Measurements from ENCODE around the gene TSPAN9.

TSPAN9 gene

DNA sequence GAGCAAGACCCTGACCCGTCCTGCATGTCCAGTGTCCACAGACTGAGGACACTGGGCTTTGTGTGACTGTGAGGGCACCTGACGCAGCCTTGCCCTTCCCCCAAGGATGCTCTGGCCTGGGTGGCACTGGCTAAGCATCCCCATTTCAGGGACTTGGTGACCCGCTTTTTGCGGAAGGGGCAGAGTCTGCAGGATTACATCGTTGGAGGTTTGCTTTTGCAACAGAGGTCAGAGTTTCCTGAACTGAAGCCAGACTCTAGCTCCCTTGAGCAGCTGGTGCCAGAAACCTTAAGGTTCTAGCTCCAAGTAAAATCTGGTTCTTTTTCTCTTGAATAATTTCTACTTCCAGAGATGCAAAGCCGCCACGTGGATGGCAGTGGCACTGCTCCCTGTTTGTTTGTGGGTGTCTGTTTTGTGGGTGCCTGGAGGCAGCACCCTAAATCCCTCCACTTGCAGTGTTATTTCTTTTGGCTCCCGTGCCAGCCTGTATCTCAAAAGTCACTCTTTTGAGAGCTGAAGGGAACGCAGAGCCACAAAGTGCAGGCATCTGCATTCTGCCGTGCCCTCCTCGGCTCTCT lies 184.7 kb downstream of the TSPAN9 start:
- no peak for DNase-seq

DNA sequence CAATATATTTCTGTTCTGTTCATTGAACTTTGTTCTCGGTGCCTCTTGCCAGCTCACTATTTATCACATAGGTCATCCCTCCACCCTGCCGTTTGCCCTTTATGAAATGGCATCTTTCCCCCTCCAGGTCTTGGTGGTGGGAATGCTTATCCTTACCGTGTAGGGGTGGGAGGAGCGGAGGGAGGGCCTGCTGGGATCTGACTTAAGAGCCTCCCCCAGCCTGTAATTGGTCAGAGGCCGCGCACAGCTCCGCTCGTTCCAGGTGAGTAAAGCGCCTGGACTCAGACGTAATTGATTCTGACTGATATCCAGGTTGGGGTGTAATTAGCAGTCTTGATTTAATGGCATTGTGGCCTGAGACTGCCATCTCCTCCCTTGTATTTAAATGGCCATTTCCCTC lies 185.3 kb downstream of the TSPAN9 start:
- no peak for DNase-seq

DNA sequence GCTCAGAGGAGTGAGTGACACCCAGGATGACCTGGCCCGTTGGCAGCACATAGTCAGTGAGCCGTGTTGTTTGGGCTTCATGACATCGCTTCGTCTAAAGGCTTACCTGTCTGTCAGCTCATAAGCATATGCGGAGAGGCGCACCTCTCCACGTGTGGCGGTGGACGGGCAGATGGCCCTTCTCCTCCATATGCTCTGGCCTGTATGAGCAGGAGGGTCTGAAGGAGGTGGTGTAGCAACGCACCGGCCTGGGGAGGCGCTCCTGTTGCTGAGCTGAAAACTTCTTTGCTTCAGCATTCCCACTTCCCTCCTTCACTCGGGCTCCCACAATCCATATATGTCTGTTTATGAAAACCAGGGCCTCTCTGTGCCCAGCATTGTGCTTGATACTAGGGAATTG lies 186.1 kb downstream of the TSPAN9 start:
- no peak for DNase-seq

DNA sequence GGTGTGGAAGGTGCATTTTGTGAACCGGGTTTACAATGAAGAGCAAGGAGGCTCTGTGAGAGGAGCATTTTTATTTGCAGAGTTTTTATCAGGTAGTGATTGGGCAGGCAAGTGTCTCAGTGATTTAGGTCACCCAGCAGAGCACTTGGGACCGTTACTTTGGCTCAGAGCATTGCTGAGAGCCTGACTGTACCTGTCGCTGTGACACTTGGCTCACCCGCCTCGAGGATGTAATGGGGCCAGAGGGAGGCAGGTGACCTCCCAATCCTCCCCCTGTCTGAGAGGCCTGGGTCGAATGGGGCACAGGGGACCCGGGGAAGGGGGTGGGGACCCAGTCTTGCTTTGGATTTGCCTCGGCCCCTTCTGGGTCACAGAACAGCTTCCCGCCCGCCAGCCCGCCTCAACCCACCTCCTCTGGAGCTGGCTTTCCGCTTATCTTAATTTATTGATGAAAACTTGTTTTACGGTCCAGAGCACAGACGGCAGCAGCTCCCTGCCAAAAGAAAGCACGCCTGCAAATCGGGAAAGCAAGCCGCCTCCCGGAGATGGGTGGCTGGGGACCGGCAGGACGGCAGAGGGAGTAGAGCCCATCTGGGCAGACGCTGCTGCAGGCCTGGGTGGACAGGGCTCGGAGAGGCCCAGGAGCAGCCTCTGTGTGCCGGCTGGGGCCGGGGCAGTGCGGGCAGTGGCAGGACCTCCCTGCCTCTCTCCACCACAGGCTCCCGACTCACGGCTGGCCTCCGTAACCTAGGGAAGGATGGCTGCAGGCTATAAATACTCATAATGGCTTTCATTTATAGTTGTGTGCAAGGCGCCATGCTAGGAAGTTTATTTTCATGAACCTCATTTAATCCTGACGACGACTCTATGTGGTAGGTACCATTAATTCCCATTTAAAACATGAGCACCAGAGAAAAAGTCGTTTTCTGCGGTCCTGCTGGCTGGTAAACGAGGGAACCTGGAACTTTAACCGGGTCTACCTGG lies 187.1 kb downstream of the TSPAN9 start:
- no peak for DNase-seq

DNA sequence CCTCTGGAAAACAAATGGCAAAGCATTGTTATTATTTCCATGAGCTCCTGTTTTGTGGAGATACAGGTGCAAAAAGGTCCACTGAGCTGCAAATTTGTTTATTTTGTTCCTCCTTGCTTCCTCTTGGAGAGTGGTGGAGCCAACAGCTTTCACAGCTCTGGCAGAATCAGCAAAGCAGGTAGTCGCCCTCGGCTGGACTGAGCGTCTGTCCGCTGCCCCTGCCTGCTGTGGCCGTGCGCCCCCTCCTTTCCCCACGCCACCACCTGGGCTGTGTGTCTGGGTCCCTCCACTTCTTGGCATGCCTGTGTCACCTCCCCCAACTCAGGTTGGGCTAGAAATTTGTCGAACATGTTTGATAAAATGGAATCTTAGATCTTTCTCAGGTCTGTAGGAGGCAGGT lies 188.2 kb downstream of the TSPAN9 start:
- DNase-seq, result no peak

DNA sequence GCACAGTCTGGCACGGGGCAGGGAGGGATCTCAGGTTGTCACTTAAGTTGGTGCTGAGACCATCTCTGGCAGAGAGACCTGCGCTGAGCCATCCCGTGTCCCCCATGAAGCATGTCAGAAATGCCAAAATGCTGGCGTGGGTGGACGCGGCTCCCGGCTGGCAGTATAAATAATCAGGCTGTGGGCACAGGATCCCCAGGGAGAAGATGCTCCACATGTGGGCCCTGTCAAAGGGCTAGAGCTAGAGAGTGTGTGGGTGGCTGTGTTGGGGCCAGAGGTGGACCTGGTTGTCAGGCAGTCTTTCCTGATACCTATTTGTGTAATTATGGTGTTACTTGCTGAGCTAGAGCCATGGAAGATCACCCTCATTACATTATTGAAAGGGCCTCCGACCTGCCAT lies 189.5 kb downstream of the TSPAN9 start:
- DNase-seq, result no peak

DNA sequence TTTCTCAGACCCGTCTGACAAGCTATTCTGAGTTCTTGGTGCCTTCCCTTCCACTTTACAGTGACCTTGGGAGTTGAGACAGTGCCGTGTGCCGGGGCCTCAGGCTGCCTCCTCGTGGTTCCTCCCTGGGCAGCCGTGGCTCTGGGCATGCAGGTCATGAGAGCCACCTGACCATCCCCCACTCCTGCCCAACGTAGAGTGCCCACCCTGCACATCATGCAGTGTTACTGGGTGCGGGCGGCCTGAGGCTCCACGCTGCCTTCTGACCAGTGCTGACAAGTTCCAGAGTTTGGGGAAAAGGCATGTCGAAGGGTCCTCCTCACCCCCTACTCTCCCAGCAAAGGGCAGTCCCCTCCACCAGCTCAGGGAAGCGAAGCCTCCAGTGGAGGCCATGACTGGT lies 190.5 kb downstream of the TSPAN9 start:
- DNase-seq, result no peak

DNA sequence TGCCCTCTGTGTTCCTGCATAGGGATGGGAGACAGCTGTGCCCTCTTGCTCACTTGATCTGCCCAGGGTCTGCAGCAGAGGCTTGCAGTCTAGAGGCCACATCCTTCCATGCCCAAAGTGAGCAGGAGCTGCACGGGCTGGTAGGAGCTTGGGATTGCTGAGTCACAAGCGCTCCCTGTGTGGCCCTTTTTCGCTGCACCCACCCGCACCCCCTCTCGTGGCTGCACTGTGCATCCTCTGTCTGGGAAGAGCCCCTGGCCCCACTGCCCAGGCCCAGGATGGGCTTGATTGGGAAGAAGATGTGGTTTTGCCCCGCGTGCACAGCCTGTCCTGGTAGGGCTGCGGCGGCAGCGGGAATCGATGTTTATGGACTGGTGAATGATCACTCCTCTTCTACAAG lies 192.4 kb downstream of the TSPAN9 start:
- DNase-seq, result no peak

DNA sequence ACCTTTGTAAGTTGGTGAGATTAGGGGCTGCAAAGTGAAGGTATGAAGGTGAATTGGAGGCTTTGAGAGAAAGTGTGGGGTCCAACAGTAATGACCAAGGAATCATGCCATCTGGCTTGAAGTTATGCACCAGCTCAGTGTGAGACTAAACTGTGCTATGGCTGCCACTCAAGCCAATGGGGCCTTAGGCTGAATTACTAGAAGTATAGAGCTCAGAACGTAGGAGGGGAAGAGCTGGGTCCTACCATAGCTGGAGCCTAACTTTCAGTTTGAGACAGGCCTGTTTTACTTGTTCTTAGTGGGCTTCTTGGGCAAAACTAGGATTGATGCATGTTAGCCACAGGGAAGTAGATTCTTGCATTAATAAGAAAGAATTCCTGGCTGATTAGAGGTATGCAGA lies 194.0 kb downstream of the TSPAN9 start:
- no peak for DNase-seq

DNA sequence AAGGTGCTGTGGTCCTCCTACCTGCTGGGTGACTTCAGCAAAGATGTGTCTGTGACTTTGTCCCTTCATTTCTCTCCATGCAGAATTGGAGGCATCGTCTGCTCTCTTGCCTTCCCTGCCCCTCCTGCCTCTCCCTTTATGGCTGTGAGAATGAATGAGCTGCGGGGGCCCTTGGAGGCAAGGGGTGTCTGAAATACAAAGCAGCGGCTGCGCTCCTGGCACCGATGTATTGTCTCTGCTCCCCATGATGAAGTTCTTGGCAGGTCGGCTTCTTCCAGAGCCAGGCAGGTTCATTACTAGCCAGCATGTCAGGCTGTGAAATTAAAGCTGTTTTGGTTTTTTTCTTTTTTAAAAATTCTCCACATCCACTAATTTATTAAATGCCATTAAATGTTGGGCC lies 194.5 kb downstream of the TSPAN9 start:
- DNase-seq, result no peak

DNA sequence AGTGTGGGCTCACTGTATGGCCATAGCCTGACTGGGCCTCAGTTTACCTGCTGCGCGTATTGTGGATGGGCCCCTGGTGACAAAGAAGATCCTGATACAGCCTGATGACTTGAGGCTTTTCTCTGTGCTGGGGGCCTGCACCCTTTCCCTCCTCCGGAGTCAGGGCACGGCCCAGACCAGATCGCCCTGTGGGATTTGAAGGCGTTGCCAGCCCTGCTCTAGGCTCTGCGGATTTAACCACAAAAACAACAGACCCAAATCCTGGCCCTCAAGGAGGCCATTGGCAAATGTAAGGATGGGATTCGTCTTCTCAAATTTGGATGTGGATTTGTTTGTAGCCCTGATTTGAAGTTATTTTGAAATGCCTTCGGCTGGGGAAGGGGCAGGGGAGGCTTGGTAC lies 195.8 kb downstream of the TSPAN9 start:
- no peak for DNase-seq

DNA sequence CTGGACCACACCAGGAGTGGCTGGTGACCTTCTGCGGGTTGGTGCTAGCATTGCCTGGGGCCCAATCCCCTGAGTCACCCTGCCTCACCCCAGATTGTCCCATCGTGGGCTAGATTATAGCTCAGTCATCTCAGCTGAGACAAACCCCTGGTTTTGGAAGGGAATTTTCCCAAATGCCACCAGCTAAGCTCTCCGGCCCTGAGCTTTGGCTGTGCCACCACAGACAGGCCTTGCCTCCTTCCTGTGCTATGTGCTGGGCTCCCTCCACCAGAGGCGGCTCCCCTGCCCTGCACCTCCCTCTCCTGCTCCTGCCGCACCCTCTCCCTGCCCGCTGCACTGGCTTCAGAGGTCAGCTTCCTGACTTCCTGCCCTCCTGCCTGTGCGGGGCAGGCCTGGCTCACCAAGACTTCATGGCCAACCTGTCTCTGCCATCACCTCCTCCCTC lies 196.3 kb downstream of the TSPAN9 start:
- DNase-seq, result no peak

DNA sequence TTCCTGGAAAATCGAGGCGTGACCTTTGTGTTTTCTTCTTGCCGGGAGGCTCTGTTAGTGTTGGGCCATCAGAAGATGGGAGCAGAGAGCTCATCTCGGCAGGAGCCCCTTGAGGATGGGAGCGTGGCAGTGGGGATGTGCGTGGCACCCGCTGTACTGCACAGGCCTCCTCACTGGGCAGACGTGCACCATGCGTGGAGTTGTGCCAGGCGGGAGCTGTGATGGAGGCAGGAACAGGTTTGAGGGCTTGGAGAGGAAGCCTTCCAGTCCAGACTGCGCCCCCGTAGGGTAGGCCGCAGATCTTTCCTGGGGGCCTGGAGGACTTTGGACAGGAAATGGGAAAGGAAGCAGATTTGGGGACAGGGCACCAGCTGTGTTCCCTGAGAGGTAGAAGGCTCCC lies 197.5 kb downstream of the TSPAN9 start:
- DNase-seq, result no peak

DNA sequence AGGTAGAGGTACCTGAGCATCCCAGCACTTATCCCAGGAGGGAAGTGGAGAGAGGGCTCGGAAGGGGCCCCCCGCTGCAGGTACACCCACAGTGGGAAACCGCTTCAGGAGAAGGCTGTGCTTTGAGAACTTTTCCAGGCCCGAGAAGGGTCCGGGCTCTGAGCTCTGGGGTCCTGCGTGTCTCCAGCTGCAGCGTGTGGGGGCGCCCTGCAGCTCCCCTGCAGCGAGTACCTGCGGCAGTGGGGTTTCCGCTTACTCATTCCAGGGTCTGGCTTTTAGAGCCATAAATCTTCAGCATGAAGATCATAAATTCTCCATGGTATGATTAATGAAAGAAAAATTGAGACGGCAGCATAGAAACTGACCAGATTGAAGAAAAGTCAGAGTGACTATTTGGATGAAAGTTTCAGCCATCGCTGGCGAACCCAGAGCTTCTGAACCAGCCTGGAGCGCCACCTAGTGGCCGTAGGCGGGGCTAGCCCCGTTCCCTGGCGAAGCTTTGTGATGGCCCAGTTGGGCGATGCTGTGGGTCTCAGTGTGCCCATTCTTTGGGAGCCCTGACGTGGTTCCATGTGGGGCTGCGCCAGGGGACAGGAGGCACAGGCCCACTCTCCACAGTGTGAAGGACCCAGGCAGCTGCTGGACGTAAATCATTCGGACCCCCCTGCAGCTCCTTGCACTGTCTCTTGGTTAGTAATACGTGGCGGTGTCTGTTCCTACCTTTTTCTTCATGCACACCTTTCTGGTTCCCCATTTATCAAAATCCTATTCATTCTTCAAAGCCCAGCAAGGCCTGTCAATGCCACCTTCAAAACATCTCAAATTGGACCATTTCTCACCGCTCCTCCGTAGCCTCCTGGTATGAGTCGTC lies 198.2 kb downstream of the TSPAN9 start:
- peak; percentile 57 for DNase-seq

DNA sequence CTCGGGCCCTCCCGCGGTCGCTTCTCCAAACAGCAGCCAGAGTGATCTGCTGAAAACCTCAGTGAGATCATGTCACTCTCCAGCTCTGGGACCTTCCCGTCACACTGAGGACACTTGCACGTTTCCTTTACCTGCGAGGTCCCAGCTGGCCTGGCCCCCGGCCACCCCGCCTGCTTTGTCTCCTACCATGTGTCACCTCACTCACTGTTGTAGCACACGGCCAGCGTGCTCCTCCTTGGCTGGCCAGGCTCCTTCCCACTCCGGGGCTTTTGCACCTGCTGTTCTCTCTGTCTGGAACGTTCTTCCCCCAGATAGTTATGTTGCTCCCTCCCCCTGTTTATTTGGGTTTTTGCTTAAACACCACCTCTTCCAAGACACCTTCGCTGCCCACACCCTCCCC lies 199.0 kb downstream of the TSPAN9 start:
- no peak for DNase-seq

DNA sequence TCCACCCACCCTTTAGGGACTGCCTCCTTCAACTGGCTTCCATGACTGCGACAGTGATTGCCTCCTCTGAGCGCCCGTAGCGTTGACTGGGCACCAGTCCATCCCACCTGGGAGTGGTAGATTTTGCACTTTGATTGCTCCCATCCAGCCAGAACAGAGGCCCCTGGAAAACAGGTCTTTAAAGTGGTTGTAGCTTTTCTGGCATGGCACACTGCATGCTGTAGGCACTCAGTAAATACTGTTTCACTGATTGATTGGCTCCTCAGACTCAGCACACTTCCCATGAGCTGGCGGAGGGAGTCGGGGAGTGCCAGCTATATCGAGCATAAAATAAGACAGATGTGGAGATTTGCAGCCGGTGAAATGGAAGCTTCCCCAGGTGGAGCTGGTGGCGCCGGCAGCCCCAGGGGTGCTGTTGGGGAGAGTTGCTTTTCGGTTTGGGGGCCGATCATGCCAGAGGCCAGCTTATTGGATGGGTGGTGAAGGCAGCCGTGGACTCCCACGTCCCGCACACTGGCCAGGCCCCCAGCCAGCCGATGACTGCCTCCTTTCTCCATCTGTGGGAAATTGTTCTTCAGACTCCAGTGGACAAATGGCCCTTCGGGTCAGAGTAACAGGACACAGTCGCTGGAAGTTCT lies 200.2 kb downstream of the TSPAN9 start:
- DNase-seq, result no peak

DNA sequence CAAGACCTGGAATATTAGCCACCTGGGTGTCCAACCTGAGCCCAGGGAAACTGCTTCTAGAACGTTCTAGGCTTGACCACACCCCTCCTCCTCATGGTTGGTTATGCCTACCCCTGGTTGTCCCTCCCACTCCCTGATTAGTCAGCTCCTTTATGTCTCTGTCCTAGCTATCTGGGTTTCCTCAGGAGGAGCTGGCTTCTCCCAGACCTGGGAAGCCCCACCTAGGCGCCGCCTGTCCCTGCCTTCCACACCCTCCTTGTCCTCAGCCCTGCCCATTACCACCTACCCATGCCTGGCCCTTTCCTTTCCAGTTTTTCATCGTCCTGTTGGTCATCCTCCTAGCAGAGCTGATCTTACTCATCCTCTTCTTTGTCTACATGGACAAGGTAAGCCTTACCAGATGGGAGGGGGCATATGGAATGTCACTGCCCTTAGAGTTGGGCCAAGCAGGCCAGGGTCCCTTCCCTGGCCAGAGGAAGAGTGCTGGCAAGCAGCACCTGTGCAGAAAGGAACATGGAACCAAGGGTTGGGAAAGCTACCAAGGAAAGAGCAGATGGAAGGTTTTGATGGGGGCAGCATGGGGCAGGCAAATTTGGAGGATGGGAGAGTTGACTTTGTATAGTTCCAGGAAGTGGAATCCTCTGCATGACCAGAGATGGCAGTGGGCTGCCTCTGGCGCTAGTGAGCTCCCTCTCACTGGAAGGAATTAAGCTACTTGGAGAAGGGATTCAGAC lies 201.7 kb downstream of the TSPAN9 start:
- no peak for DNase-seq

DNA sequence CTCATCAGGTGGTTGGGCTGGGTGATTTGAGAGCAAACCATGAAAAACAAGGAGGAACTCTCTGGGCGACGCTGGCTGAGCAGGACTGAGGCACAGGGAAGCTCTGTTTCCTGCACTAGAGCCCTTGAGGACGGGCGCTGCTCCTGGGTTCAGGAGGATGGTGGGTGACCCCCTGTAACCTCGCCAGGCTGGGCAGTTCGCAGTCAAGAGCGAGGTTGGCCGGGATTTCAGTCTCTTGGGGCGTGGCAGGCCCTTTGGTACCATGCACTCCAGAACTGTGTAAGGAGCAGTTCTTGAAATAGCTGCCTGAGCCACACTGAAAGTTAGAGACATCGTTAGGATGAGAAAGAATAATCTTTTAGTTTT lies 202.2 kb downstream of the TSPAN9 start:
- DNase-seq, result no peak

DNA sequence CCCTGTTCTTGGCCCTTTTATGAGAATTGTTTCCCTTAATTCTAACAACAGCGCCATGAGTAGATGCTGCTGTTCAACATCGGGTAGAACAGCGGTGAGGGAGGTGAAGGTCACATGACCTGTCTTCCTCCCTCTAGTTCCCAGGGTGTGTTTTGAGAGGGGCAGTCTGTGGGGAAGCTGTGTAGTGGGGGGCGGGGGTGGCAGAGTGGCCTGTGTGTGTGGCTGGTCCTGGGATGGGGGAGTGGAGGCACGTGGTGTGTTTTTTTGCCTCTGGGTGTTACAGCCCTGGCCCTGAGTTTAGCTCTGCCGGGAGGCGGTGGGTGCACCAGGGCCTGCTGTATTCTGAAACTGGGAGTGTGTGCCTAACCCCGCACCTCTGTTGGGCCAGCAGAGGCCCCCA lies 202.7 kb downstream of the TSPAN9 start:
- no peak for DNase-seq

DNA sequence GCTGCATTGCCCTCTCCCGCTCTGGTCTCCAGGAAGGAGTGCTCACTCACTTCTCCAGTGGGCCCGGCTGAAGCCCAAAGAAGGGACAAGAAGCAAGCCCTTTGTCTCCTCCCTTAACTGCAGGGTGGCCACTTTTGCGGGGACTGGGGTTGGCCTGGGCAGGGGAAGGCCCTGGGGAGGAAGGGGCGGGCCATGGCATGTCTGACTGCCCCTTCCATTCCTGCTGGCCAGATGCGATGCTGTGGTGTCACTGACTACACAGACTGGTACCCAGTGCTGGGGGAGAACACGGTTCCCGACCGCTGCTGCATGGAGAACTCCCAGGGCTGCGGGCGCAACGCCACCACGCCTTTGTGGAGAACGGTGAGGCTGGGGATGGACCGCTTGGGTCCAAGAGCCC lies 203.8 kb downstream of the TSPAN9 start:
- DNase-seq, result no peak

DNA sequence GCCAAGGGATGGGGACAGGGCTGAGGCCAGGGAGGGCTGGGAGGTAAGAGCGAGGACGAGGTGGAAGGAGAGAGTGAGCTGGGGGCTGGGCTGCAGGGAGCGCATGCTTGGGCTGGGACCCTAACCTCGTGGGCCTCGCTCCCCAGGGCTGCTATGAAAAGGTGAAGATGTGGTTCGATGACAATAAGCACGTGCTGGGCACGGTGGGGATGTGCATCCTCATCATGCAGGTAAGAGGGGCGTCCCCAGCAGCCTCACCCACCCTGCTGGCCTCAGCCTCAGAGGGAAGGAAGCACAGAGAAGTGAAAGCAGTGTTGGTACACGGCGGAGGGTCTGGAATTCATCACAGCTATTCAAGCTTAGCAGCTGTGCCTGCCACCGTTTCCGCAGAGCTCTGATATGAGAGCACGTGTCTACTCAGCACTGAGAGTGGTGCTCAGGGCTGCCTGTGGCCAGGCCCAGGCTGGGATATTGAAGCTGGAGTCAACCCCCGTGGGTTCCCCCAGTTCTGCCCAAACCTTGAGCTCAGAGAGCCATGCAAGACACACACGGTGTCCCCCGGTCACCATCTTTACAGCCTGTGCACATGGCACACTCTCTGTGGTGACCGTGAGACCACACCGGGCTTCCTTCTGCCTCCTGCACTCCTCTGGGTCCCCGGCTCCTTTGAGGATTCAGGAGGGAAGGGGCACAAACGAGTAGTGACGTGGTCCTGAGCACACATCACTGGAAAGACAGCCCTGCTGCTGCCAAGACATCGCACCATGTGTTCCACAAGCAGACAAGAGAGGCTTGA lies 204.6 kb downstream of the TSPAN9 start:
- DNase-seq, result no peak

DNA sequence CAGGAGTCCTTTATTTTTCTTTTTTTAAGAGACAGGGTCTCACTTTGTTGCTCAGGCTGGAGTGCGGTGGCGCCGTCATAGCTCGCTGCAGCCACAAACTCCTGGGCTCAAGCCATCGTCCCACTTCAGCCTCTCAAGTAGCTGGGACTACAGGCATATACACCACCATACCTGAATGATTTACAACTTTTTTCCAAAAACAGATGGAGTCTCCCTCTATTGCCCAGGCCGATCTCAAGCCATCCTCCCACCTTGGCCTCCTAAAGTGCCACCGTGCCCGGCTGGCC lies 205.1 kb downstream of the TSPAN9 start:
- no peak for DNase-seq

Measured in NCI-H510A treated with DMSO at 0.1 percent for 48 hours (cell line).